Stimulated activated CD8-positive, alpha-beta memory T cell treated with anti-CD3 and anti-CD28 coated beads, Interleukin-12 subunit alpha, Interleukin-12 subunit beta, amount 100 ng/mL, for 1 hour (primary cell): ENCODE data around the gene FABP7.

ENCODE experiments used
- DNase-seq: peaks from one replicate; pipeline ENCODE4 v3.0.0-alpha.2; 2020; ENCODE audit warnings: low read depth

The FABP7 gene

GRCh38 chr6:122760330-122760729, 19.2 kb upstream of the FABP7 start:
- no peak for DNase-seq

GRCh38 chr6:122766256-122766655, 13.3 kb upstream of the FABP7 start:
- DNase-seq = no peak

GRCh38 chr6:122770835-122771601, 8.5 kb upstream of the FABP7 start:
- no peak for DNase-seq

GRCh38 chr6:122772724-122773415, 6.6 kb upstream of the FABP7 start:
- DNase-seq = no peak

- no peak for DNase-seq
Observed at GRCh38 chr6:122775975-122776374, 3.5 kb upstream of the FABP7 start.

- no peak for DNase-seq
Observed at GRCh38 chr6:122778302-122778701, 1.2 kb upstream of the FABP7 start.

GRCh38 chr6:122778985-122779661, 393 bp upstream of the FABP7 start:
- DNase-seq = no peak

GRCh38 chr6:122780114-122780513, 598 bp downstream of the FABP7 start:
- no peak for DNase-seq

GRCh38 chr6:122781716-122782115, 2.2 kb downstream of the FABP7 start:
- DNase-seq = no peak

GRCh38 chr6:122783401-122783800, 3.9 kb downstream of the FABP7 start:
- no peak for DNase-seq

GRCh38 chr6:122785891-122786290, 6.4 kb downstream of the FABP7 start:
- DNase-seq = no peak

GRCh38 chr6:122787721-122788120, 8.2 kb downstream of the FABP7 start:
- no peak for DNase-seq

- DNase-seq = no peak
Observed at GRCh38 chr6:122788208-122788607, 8.7 kb downstream of the FABP7 start.

- DNase-seq = no peak
Observed at GRCh38 chr6:122788663-122789181, 9.2 kb downstream of the FABP7 start.

- DNase-seq = no peak
Observed at GRCh38 chr6:122789182-122790027, 9.9 kb downstream of the FABP7 start, which contains the start of gene SMPDL3A. Gene SMPDL3A (plus strand): TSS chr6:122789258. CDS start chr6:122789347, 89 bp downstream.

- DNase-seq = no peak
Observed at GRCh38 chr6:122790028-122790422, 10.5 kb downstream of the FABP7 start.

- no peak for DNase-seq
Observed at GRCh38 chr6:122790423-122791309, 11.2 kb downstream of the FABP7 start.

GRCh38 chr6:122791310-122791679, 11.8 kb downstream of the FABP7 start:
- DNase-seq = no peak

GRCh38 chr6:122792766-122793165, 13.2 kb downstream of the FABP7 start:
- no peak for DNase-seq

GRCh38 chr6:122797537-122797936, 18.0 kb downstream of the FABP7 start:
- no peak for DNase-seq
